Trophoblast cell (in vitro differentiated cells and primary cell): ENCODE data around the gene PREPL.

Experiments
- DNase-seq, 2 donors: peaks; one replicate each; pipeline ENCODE4 v3.0.0-alpha.2; 2016
- H2AFZ ChIP-seq: 2 replicates; pipeline ENCODE4 v1.6.1; 2013; ENCODE audit warnings: low read length, moderate library complexity, mild to moderate bottlenecking; ENCODE audit not compliant: insufficient read depth, poor library complexity
- H2AK5ac ChIP-seq: 2 replicates; pipeline ENCODE4 v1.6.1; 2013; ENCODE audit warnings: mild to moderate bottlenecking, low read length
- H2BK120ac ChIP-seq: 2 replicates; pipeline ENCODE4 v1.6.1; 2013; ENCODE audit warnings: low read length, mild to moderate bottlenecking, moderate library complexity; ENCODE audit not compliant: insufficient read depth, poor library complexity
- H2BK12ac ChIP-seq: 2 replicates; pipeline ENCODE4 v1.6.1; 2013; ENCODE audit warnings: mild to moderate bottlenecking, low read length, moderate library complexity
- H2BK5ac ChIP-seq: 2 replicates; pipeline ENCODE4 v1.6.1; 2013; ENCODE audit warnings: low read length, low read depth, moderate library complexity, mild to moderate bottlenecking; ENCODE audit not compliant: poor library complexity
- H3K14ac ChIP-seq: 2 replicates; pipeline ENCODE4 v1.6.1; 2013; ENCODE audit warnings: mild to moderate bottlenecking, low read length
- H3K18ac ChIP-seq: 2 replicates; pipeline ENCODE4 v1.6.1; 2013; ENCODE audit warnings: mild to moderate bottlenecking, low read length
- H3K23ac ChIP-seq: 2 replicates; pipeline ENCODE4 v1.6.1; 2013; ENCODE audit warnings: low read length
- H3K27ac ChIP-seq: 2 replicates; pipeline ENCODE4 v1.5.1; 2013; ENCODE audit warnings: low read depth, mild to moderate bottlenecking, inconsistent platforms, low read length, moderate library complexity
- H3K27me3 ChIP-seq: 2 replicates; pipeline ENCODE4 v1.6.1; 2013; ENCODE audit warnings: inconsistent platforms, mild to moderate bottlenecking, low read length, moderate library complexity; ENCODE audit not compliant: insufficient read depth
- H3K36me3 ChIP-seq, 2 experiments: 1 replicate in 1 of 2; 2 replicates in 1 of 2; pipeline ENCODE4 v1.6.1; 2013; ENCODE audit warnings: low read length in 2 of 2, mild to moderate bottlenecking in 2 of 2, moderate library complexity in 1 of 2; ENCODE audit not compliant: insufficient read depth in 2 of 2, control insufficient read depth in 1 of 2
- H3K4ac ChIP-seq: 2 replicates; pipeline ENCODE4 v1.6.1; 2013; ENCODE audit warnings: low read depth, mild to moderate bottlenecking, low read length, moderate library complexity
- H3K4me1 ChIP-seq, 2 experiments: 1 replicate in 1 of 2; 2 replicates in 1 of 2; pipeline ENCODE4 v1.6.1; 2013; ENCODE audit warnings: low read length in 2 of 2, mild to moderate bottlenecking in 2 of 2, moderate library complexity in 1 of 2; ENCODE audit not compliant: insufficient read depth in 2 of 2, control insufficient read depth in 1 of 2
- H3K4me2 ChIP-seq: 2 replicates; pipeline ENCODE4 v1.6.1; 2013; ENCODE audit warnings: inconsistent platforms, mild to moderate bottlenecking, low read length, moderate library complexity
- H3K4me3 ChIP-seq: 2 replicates; pipeline ENCODE4 v1.5.1; 2013; ENCODE audit warnings: mild to moderate bottlenecking, low read depth, low read length, inconsistent platforms
- H3K79me1 ChIP-seq: one replicate; pipeline ENCODE4 v1.6.1; 2013; ENCODE audit warnings: low read length
- H3K79me2 ChIP-seq: 2 replicates; pipeline ENCODE4 v1.6.1; 2013; ENCODE audit warnings: low read length, mild to moderate bottlenecking; ENCODE audit not compliant: control insufficient read depth, insufficient read depth, poor library complexity
- H3K9ac ChIP-seq: 2 replicates; pipeline ENCODE4 v1.6.1; 2013; ENCODE audit warnings: mild to moderate bottlenecking, low read length
- H3K9me3 ChIP-seq: 2 replicates; pipeline ENCODE4 v1.6.1; 2013; ENCODE audit warnings: low read depth, mild to moderate bottlenecking, control low read depth, inconsistent platforms, low read length; ENCODE audit not compliant: insufficient read depth
- H4K12ac ChIP-seq: 2 replicates; pipeline ENCODE4 v1.6.1; 2013; ENCODE audit warnings: low read depth, mild to moderate bottlenecking, low read length, moderate library complexity
- H4K8ac ChIP-seq: 2 replicates; pipeline ENCODE4 v1.6.1; 2013; ENCODE audit warnings: low read depth, mild to moderate bottlenecking, low read length, moderate library complexity
- H4K91ac ChIP-seq: one replicate; pipeline ENCODE4 v1.6.1; 2013; ENCODE audit warnings: low read depth, mild to moderate bottlenecking, low read length, moderate library complexity
- WGBS: extraction: QIAGEN DNeasy Blood & Tissue Kit; methylation state at CpG from one replicate; pipeline ENCODE4 v1.1.7; 2013; ENCODE audit warnings: missing lambda C conversion rate; ENCODE audit not compliant: insufficient read length, insufficient coverage; ENCODE audit errors: extremely low coverage; 5-methylcytosine and 5-hydroxymethylcytosine counted together

Gene PREPL

GRCh38 chr2:44280869-44281268 lies 80.4 kb downstream of the PREPL start:
- Histone ChIP-seq H3K9ac (no peak overlapping the region), H3K9me3 (no peaks in the 10 kb centered on the region), H2AFZ (no peak overlapping the region), H4K91ac (no peak overlapping the region), H4K8ac (no peak overlapping the region), H3K4me2 (no peak overlapping the region), H3K4ac (no peak overlapping the region), H2BK5ac (no peak overlapping the region), H2AK5ac (no peak overlapping the region), H3K23ac (no peak overlapping the region), H3K79me2 (no peaks in the 10 kb centered on the region), H3K4me1 (no peaks in the 10 kb centered on the region), H3K27ac (no peak overlapping the region), H3K14ac (no peak overlapping the region), H4K12ac (no peak overlapping the region), H3K36me3 (no peaks in the 10 kb centered on the region), H3K18ac (no peak overlapping the region), H3K79me1 (no peaks in the 10 kb centered on the region), H2BK120ac (no peak overlapping the region), H3K27me3 (no peaks in the 10 kb centered on the region), H2BK12ac (no peak overlapping the region), H3K4me3 (no peak overlapping the region)
- WGBS, result 67% methylated on average over 1 of the region's 1 CpG
- no peak for DNase-seq

DNA sequence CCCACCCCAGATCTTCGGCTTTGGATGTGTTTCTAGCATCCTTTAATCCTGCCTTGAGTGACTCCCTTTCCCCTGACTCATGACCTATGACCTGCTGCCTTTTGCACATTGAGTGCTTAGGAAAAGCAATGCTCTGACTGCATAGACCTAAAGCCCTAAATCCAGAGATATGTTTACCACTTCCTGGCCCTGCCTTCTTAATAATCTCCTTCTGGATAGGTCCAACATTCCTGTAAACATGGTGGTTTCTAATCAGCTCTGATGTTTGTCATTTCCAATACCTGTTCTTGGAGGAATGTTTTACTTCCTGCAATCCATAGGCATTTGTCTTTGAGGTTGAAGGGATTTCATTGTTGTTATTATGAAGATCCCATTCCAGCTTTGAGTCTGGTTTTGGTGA lies 83.8 kb downstream of the PREPL start:
- Histone ChIP-seq H3K4me1 (no peaks in the 10 kb centered on the region), H3K4ac (no peak overlapping the region), H2BK120ac (no peak overlapping the region), H3K36me3 (no peaks in the 10 kb centered on the region), H3K79me1 (no peaks in the 10 kb centered on the region), H3K9ac (no peak overlapping the region), H3K23ac (no peak overlapping the region), H3K14ac (no peak overlapping the region), H3K27me3 (no peaks in the 10 kb centered on the region), H3K9me3 (no peaks in the 10 kb centered on the region), H2BK5ac (no peak overlapping the region), H4K8ac (no peak overlapping the region), H3K18ac (no peak overlapping the region), H3K4me2 (no peak overlapping the region), H4K91ac (no peak overlapping the region), H3K27ac (no peak overlapping the region), H2AFZ (no peak overlapping the region), H3K79me2 (no peaks in the 10 kb centered on the region), H4K12ac (no peak overlapping the region), H2BK12ac (no peak overlapping the region), H3K4me3 (no peak overlapping the region), H2AK5ac (no peak overlapping the region)
- no peak for DNase-seq
- WGBS, result no CpG with 5 or more reads among the region's 1 CpG

- H3K9ac ChIP-seq, result no peak overlapping the region
- H3K27me3 ChIP-seq, result no peaks in the 10 kb centered on the region
- no peak overlapping the region for H3K14ac ChIP-seq
- no peaks in the 10 kb centered on the region for H3K36me3 ChIP-seq
- WGBS, result no CpG with 5 or more reads among the region's 2 CpGs
- no peak overlapping the region for H4K12ac ChIP-seq
- H2BK5ac ChIP-seq, result no peak overlapping the region
- no peak overlapping the region for H4K91ac ChIP-seq
- no peak overlapping the region for H2AK5ac ChIP-seq
- H3K18ac ChIP-seq, result no peak overlapping the region
- no peak overlapping the region for H2BK120ac ChIP-seq
- no peaks in the 10 kb centered on the region for H3K79me1 ChIP-seq
- H3K79me2 ChIP-seq, result no peaks in the 10 kb centered on the region
- no peak overlapping the region for H3K27ac ChIP-seq
- H3K4ac ChIP-seq, result no peak overlapping the region
- no peak for DNase-seq
- no peak overlapping the region for H4K8ac ChIP-seq
- no peak overlapping the region for H2AFZ ChIP-seq
- no peak overlapping the region for H2BK12ac ChIP-seq
- H3K9me3 ChIP-seq, result no peaks in the 10 kb centered on the region
- no peaks in the 10 kb centered on the region for H3K4me1 ChIP-seq
- H3K4me3 ChIP-seq, result no peak overlapping the region
- no peak overlapping the region for H3K23ac ChIP-seq
- no peak overlapping the region for H3K4me2 ChIP-seq
Observed at GRCh38 chr2:44275927-44276303, 85.4 kb downstream of the PREPL start.

- Histone ChIP-seq H3K27ac (no peak overlapping the region), H2BK120ac (no peak overlapping the region), H4K91ac (no peak overlapping the region), H3K36me3 (no peaks in the 10 kb centered on the region), H3K4me1 (no peaks in the 10 kb centered on the region), H2BK12ac (no peak overlapping the region), H3K18ac (no peak overlapping the region), H3K9me3 (no peaks in the 10 kb centered on the region), H3K4ac (no peak overlapping the region), H3K23ac (no peak overlapping the region), H2AK5ac (no peak overlapping the region), H2AFZ (no peak overlapping the region), H3K27me3 (no peaks in the 10 kb centered on the region), H4K12ac (no peak overlapping the region), H3K14ac (no peak overlapping the region), H2BK5ac (no peak overlapping the region), H4K8ac (no peak overlapping the region), H3K79me1 (no peaks in the 10 kb centered on the region), H3K4me3 (no peak overlapping the region), H3K4me2 (no peak overlapping the region), H3K79me2 (no peaks in the 10 kb centered on the region), H3K9ac (no peak overlapping the region)
- DNase-seq, result no peak
- no CpG with 5 or more reads among the region's 2 CpGs for WGBS
Observed at GRCh38 chr2:44273596-44273995, 87.7 kb downstream of the PREPL start.
